HCT116 (cell line): ENCODE data around the gene EPHX1. TPM values are rescaled to one million over a fixed set of nuclear protein-coding genes. Genes with fewer than 3 reads are reported as not detected.

Source experiments
- ATAC-seq: fragments of 200-7000 bp; cut with Tn5 transposase; 2 replicates; pipeline ENCODE4 v1.9.1; 2020; ENCODE audit warnings: mild to moderate bottlenecking, moderate library complexity
- BruUV-seq: library from RNA; stranded (reverse); fragments of 400-500 nt; replicated peaks from 2 replicates; lab custom pipeline; 2021; lab: Mats Ljungman, UMichigan
- CTCF ChIA-PET: fragments of 300-600 bp; sonication (Branson Sonifier 250); formaldehyde crosslinking; loops from one replicate; lab custom pipeline; 2021; ENCODE audit warnings: antibody characterized with exemption; lab: Charles Lee
- POLR2A ChIA-PET: fragments of 300-600, 350-600 bp; sonication (Branson Sonifier 250); formaldehyde crosslinking; loops from one replicate; lab custom pipeline; 2021; ENCODE audit warnings: antibody characterized with exemption; lab: Charles Lee
- RAD21 ChIA-PET, 2 experiments: fragments of 300-600 bp; sonication (Branson Sonifier 250); formaldehyde crosslinking; loops; one replicate each; lab custom pipeline; 2023; ENCODE audit warnings: low total read pairs in 2 of 2; ENCODE audit not compliant: uncharacterized antibody in 2 of 2, unreplicated experiment in 2 of 2, low non-redundant PET in 1 of 2; lab: Charles Lee
- DNase-seq: peaks from one replicate; pipeline ENCODE4 v3.0.0-alpha.2; 2010; ENCODE audit warnings: low read depth, low spot score
- H2AFZ ChIP-seq: fragments of 200-600 bp; shearing (Covaris generic), sonication (generic); 2 replicates; pipeline ENCODE4 v1.6.1; 2017; ENCODE audit warnings: low read depth, mixed run types, mixed read lengths, antibody characterized with exemption, low read length; ENCODE audit not compliant: poor library complexity, severe bottlenecking
- H3K27ac ChIP-seq: 2 replicates; pipeline ENCODE4 v1.5.1; 2012; ENCODE audit warnings: low read depth, low read length
- H3K27me3 ChIP-seq: fragments of 200-600 bp; sonication (generic); 2 replicates; pipeline ENCODE4 v1.6.1; 2016; ENCODE audit warnings: mixed run types, low read length, mixed read lengths; ENCODE audit not compliant: insufficient read depth
- H3K36me3 ChIP-seq, 2 experiments: fragments of 200-500 bp in 1 of 2; fragments of 200-600 bp in 1 of 2; sonication (Bioruptor generic) in 1 of 2; sonication (generic) in 1 of 2; 2 replicates each; pipeline versions ENCODE4 v1.5.1 to v1.6.1; 2014 to 2016; ENCODE audit warnings: low read length in 2 of 2, inconsistent platforms in 1 of 2, mixed read lengths in 1 of 2, mixed run types in 1 of 2; ENCODE audit not compliant: insufficient read depth in 2 of 2, control insufficient read depth in 1 of 2
- H3K4me1 ChIP-seq, 2 experiments: fragments of 200-600 bp in 1 of 2; sonication (generic) in 1 of 2; 2 replicates each; pipeline versions ENCODE4 v1.5.1 to v1.6.1; 2012 to 2017; ENCODE audit warnings: low read length in 2 of 2, inconsistent platforms in 1 of 2, mild to moderate bottlenecking in 1 of 2, mixed read lengths in 1 of 2, mixed run types in 1 of 2, moderate library complexity in 1 of 2; ENCODE audit not compliant: insufficient read depth in 2 of 2, control insufficient read depth in 1 of 2
- H3K4me2 ChIP-seq: fragments of 200-600 bp; sonication (generic); 2 replicates; pipeline ENCODE4 v1.6.1; 2017; ENCODE audit warnings: mixed run types, low read length, mixed read lengths
- H3K4me3 ChIP-seq, 2 experiments: fragments of 200-600 bp in 1 of 2; sonication (generic) in 1 of 2; replicated peaks in 1 of 2; 2 replicates each; pipeline ENCODE4 v1.5.1; 2011 to 2016; ENCODE audit warnings: low read length in 2 of 2, control low read depth in 1 of 2, low read depth in 1 of 2, mild to moderate bottlenecking in 1 of 2, mixed read lengths in 1 of 2, mixed run types in 1 of 2
- H3K79me2 ChIP-seq: fragments of 200-600 bp; sonication (generic); 2 replicates; pipeline ENCODE4 v1.6.1; 2017; ENCODE audit warnings: mild to moderate bottlenecking, mixed run types, low read length, moderate library complexity, mixed read lengths; ENCODE audit not compliant: insufficient read depth
- H3K9ac ChIP-seq: fragments of 200-600 bp; sonication (generic); 2 replicates; pipeline ENCODE4 v1.6.1; 2016; ENCODE audit warnings: low read length, mixed read lengths
- H3K9me2 ChIP-seq: fragments of 200-600 bp; sonication (generic), shearing (Covaris generic); 2 replicates; pipeline ENCODE4 v1.6.1; 2017; ENCODE audit warnings: mixed run types, mild to moderate bottlenecking, moderate library complexity; ENCODE audit not compliant: insufficient read depth
- H3K9me3 ChIP-seq, 2 experiments: fragments of 200-500 bp in 1 of 2; fragments of 200-600 bp in 1 of 2; sonication (Bioruptor generic) in 1 of 2; sonication (generic) in 1 of 2; 2 replicates each; pipeline ENCODE4 v1.6.1; 2014 to 2017; ENCODE audit warnings: low read length in 2 of 2, mixed read lengths in 2 of 2, inconsistent platforms in 1 of 2, low read depth in 1 of 2, mild to moderate bottlenecking in 1 of 2, mixed run types in 1 of 2, moderate library complexity in 1 of 2; ENCODE audit not compliant: control insufficient read depth in 1 of 2, insufficient read depth in 1 of 2
- H4K20me1 ChIP-seq: fragments of 200-600 bp; sonication (generic), shearing (Covaris generic); 2 replicates; pipeline ENCODE4 v1.6.1; 2017; ENCODE audit warnings: mixed run types, mild to moderate bottlenecking, moderate library complexity; ENCODE audit not compliant: insufficient read depth
- ELF1 ChIP-seq: IDR thresholded peaks from 2 replicates; pipeline ENCODE4 v1.6.1; 2012; ENCODE audit warnings: low read depth, borderline replicate concordance
- MAX ChIP-seq: IDR thresholded peaks from 2 replicates; pipeline ENCODE4 v1.6.1; 2012
- POLR2A ChIP-seq: IDR thresholded peaks from 2 replicates; pipeline ENCODE4 v1.7.0; 2011; ENCODE audit warnings: borderline replicate concordance; ENCODE audit not compliant: insufficient read depth, insufficient read length; ENCODE audit errors: extremely low read depth
- POLR2AphosphoS5 ChIP-seq: IDR thresholded peaks from 2 replicates; pipeline ENCODE4 v1.6.1; 2011; ENCODE audit warnings: mild to moderate bottlenecking, low read depth, low read length, moderate library complexity
- RAD21 ChIP-seq: IDR thresholded peaks from 2 replicates; pipeline ENCODE4 v1.6.1; 2012; ENCODE audit warnings: low read depth, mild to moderate bottlenecking
- REST ChIP-seq: IDR thresholded peaks from 2 replicates; pipeline ENCODE4 v1.6.1; 2012; ENCODE audit warnings: low read depth
- SIN3A ChIP-seq: IDR thresholded peaks from 2 replicates; pipeline ENCODE4 v1.6.1; 2012; ENCODE audit warnings: low read depth
- SP1 ChIP-seq: IDR thresholded peaks from 2 replicates; pipeline ENCODE4 v1.6.1; 2012; ENCODE audit warnings: low read depth
- YY1 ChIP-seq: IDR thresholded peaks from 2 replicates; pipeline ENCODE4 v1.6.1; 2011; ENCODE audit warnings: low read length, low read depth, moderate library complexity, mild to moderate bottlenecking; ENCODE audit not compliant: insufficient replicate concordance; ENCODE audit errors: extremely low read depth
- intact Hi-C: fragments of 100-400 bp; cut with micrococcal nuclease; formaldehyde crosslinking; loops from 2 replicates; pipeline ENCODE4 v1.10.0; 2022
- total RNA-seq: library from RNA; stranded (reverse); gene quantifications from one replicate; pipeline ENCODE4 v1.2.1, GENCODE V29; 2021; ENCODE audit not compliant: unreplicated experiment

Gene EPHX1
- total RNA-seq, 1 experiment from 2014 or later = 44.6 TPM

DNA sequence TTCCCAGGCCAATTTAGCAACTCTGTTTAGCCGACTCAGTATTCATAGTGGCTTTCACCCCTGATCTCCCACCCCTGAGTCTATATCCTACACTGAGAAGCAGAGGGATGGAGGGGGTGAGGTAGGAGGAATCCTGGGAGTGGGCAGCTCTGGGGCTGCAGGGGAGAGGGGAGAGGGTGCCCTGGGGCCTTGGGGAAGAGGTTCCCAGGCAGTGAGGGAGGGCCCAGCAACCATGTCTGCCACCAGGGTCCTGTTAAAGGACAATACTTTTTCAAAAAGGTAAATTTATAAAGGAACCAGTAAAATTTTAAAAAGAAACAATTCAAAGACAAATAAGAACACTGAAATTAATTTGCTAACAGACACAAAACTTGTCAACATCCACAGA is 30.3 kb downstream of the EPHX1 start:
- no peak for TF ChIP-seq SP1
- no peak for TF ChIP-seq RAD21
- no peak for TF ChIP-seq POLR2AphosphoS5
- no peak for TF ChIP-seq YY1
- no peak for TF ChIP-seq MAX
- TF ChIP-seq SIN3A = no peak
- TF ChIP-seq POLR2A = no peak
- TF ChIP-seq REST = no peak
- TF ChIP-seq ELF1 = no peak
- TF ChIP-seq, all 23 proteins: peak for 0
- peaks cover 0 to 4% of the 10 kb centered on the region in 2 experiments; a peak in 1 of 4 replicates for H3K36me3 ChIP-seq
- BruUV-seq = no TSS peak
- H3K4me3 ChIP-seq = no peak overlapping the region
- intact Hi-C loops = loop anchor here (10.0 kb wide), 1 partner anchor 285 kb away; no protein-coding TSS in a partner anchor
- H4K20me1 ChIP-seq = no peaks in the 10 kb centered on the region
- no peaks in the 10 kb centered on the region for H3K9me2 ChIP-seq
- no peak overlapping the region for H3K27ac ChIP-seq
- no peak overlapping the region for H2AFZ ChIP-seq
- ChIA-PET CTCF (no interaction called here), RAD21 (no interaction called here), POLR2A (no interaction called here)
- H3K9ac ChIP-seq = no peak overlapping the region
- ATAC-seq (no peak), DNase-seq (no peak)
- H3K79me2 ChIP-seq = no peaks in the 10 kb centered on the region
- no peak overlapping the region for H3K4me2 ChIP-seq
- H3K4me1 ChIP-seq = no peaks in the 10 kb centered on the region
- H3K9me3 ChIP-seq = no peaks in the 10 kb centered on the region
- no peaks in the 10 kb centered on the region for H3K27me3 ChIP-seq
